BJ (cell line): Measurements from ENCODE around the gene ANKFN1. TPM values are rescaled to one million over a fixed set of nuclear protein-coding genes. Genes with fewer than 3 reads are reported as not detected.

Experiments used
- CTCF ChIA-PET: fragments of 350-600 bp; formaldehyde crosslinking; extraction: SDS; loops from one replicate; lab custom pipeline; 2021; ENCODE audit warnings: antibody characterized with exemption, inconsistent platforms; lab: Yijun Ruan, JAX
- POLR2A ChIA-PET: fragments of 300-600 bp; sonication (Branson Sonifier 250); formaldehyde crosslinking; extraction: SDS; loops from one replicate; lab custom pipeline; 2021; ENCODE audit warnings: antibody characterized with exemption; lab: Charles Lee
- DNase-seq: peaks from one replicate; pipeline ENCODE4 v3.0.0-alpha.2; 2011; ENCODE audit warnings: low read depth
- H3K27me3 ChIP-seq: 2 replicates; pipeline ENCODE4 v1.6.0; 2011; ENCODE audit warnings: low read length; ENCODE audit not compliant: control insufficient read depth, insufficient read depth
- H3K36me3 ChIP-seq: 2 replicates; pipeline ENCODE4 v1.5.1; 2011; ENCODE audit warnings: low read length; ENCODE audit not compliant: control insufficient read depth, insufficient read depth
- H3K4me3 ChIP-seq: 2 replicates; pipeline ENCODE4 v1.5.1; 2011; ENCODE audit warnings: low read depth, mild to moderate bottlenecking, control low read depth, low read length
- CTCF ChIP-seq: IDR thresholded peaks from 2 replicates; pipeline ENCODE4 v1.5.1; 2011; ENCODE audit warnings: low read depth, mild to moderate bottlenecking, control low read depth, inconsistent platforms, low read length, moderate library complexity; ENCODE audit not compliant: insufficient read depth
- polyA plus RNA-seq: library from polyadenylated mRNA; depleted of rRNA; stranded (reverse); fragments of >200 nt; gene quantifications from 2 replicates; pipeline ENCODE4 v1.2.3, GENCODE V29; 2011

ANKFN1 gene
- polyA plus RNA-seq, 1 experiment: 0.06 TPM

GRCh38 chr17:56480501-56480900 lies 327.2 kb downstream of the ANKFN1 start:
- no peaks in the 10 kb centered on the region; the same call in 1 of the 2 replicates for H3K27me3 ChIP-seq
- no peak for DNase-seq
- no peak for TF ChIP-seq CTCF
- ChIA-PET CTCF (interaction anchor here (1.2 to 1.7 kb wide), 3 partner anchors 11 to 236 kb away, joined by 3 to 7 read pairs (median 4); no protein-coding TSS in a partner anchor), POLR2A (no interaction called here)
- no peak overlapping the region for H3K4me3 ChIP-seq
- H3K36me3 ChIP-seq: no peaks in the 10 kb centered on the region

- CTCF ChIA-PET: interaction anchor here (1.0 kb wide), 1 partner anchor 163 kb away, joined by 3 read pairs; no protein-coding TSS in a partner anchor
Observed at GRCh38 chr17:56481659-56482058, 328.4 kb downstream of the ANKFN1 start.

GRCh38 chr17:56482229-56482628 lies 329.0 kb downstream of the ANKFN1 start:
- no peaks in the 10 kb centered on the region for H3K36me3 ChIP-seq
- ChIA-PET POLR2A (no interaction called here), CTCF (interaction anchor here (1.0 kb wide), 1 partner anchor 163 kb away, joined by 3 read pairs; no protein-coding TSS in a partner anchor)
- DNase-seq: no peak
- no peak for TF ChIP-seq CTCF
- no peak overlapping the region for H3K4me3 ChIP-seq
- no peaks in the 10 kb centered on the region; the same call in 1 of the 2 replicates for H3K27me3 ChIP-seq

More at GRCh38 chr17:56481659-56482058, 328.4 kb downstream of the ANKFN1 start:
- no peaks in the 10 kb centered on the region; the same call in 1 of the 2 replicates for H3K27me3 ChIP-seq
- H3K4me3 ChIP-seq: no peak overlapping the region
- DNase-seq: no peak
- TF ChIP-seq CTCF: no peak
- POLR2A ChIA-PET: no interaction called here
- no peaks in the 10 kb centered on the region for H3K36me3 ChIP-seq

- DNase-seq: no peak
- no peaks in the 10 kb centered on the region for H3K36me3 ChIP-seq
- peaks cover 2% of the 10 kb centered on the region for H3K27me3 ChIP-seq
- no peak overlapping the region for H3K4me3 ChIP-seq
- POLR2A ChIA-PET: no interaction called here
- CTCF ChIA-PET: interaction anchor here (0.6 kb wide), 1 partner anchor 219 kb away, joined by 3 read pairs; no protein-coding TSS in a partner anchor
- TF ChIP-seq CTCF: no peak
Observed at GRCh38 chr17:56486732-56487131, 333.5 kb downstream of the ANKFN1 start.

GRCh38 chr17:56488800-56489199 lies 335.5 kb downstream of the ANKFN1 start:
- CTCF ChIA-PET: interaction anchor here (1.2 kb wide), 1 partner anchor 10 kb away, joined by 5 read pairs; no protein-coding TSS in a partner anchor
- TF ChIP-seq CTCF: no peak
- no peak for DNase-seq
- no peaks in the 10 kb centered on the region for H3K36me3 ChIP-seq
- POLR2A ChIA-PET: no interaction called here
- H3K4me3 ChIP-seq: no peak overlapping the region
- H3K27me3 ChIP-seq: peaks cover 2% of the 10 kb centered on the region
